Neural progenitor cell (in vitro differentiated cells): ENCODE data around the gene FFAR2. TPM values are rescaled to one million over a fixed set of nuclear protein-coding genes. Genes with fewer than 3 reads are reported as not detected.
"Not testable (repeated sequence)": the region's sequence is repeated elsewhere in the genome, so short reads cannot be mapped to it uniquely, and the experiment has no call there.

Source experiments
- DNase-seq: peaks from one replicate; pipeline ENCODE4 v3.0.0-alpha.2; 2016; ENCODE audit warnings: low spot score
- H2AFZ ChIP-seq: fragments of 200-600 bp; sonication (generic); replicated peaks from 2 replicates; pipeline ENCODE4 v1.6.1; 2016; ENCODE audit warnings: antibody characterized with exemption
- H3F3A ChIP-seq: fragments of 200-600 bp; sonication (generic); 2 replicates; pipeline ENCODE4 v1.6.1; 2016; ENCODE audit warnings: antibody characterized with exemption, low read depth
- H3K27ac ChIP-seq: fragments of 200-600 bp; sonication (generic); 2 replicates; pipeline ENCODE4 v1.5.1; 2016; ENCODE audit warnings: mild to moderate bottlenecking
- H3K27me3 ChIP-seq: fragments of 200-600 bp; sonication (generic); 2 replicates; pipeline ENCODE4 v1.6.1; 2016; ENCODE audit warnings: mild to moderate bottlenecking, moderate library complexity
- H3K36me3 ChIP-seq: fragments of 200-600 bp; sonication (generic); 2 replicates; pipeline ENCODE4 v1.5.1; 2016
- H3K4me1 ChIP-seq: fragments of 200-600 bp; sonication (generic); 2 replicates; pipeline ENCODE4 v1.6.1; 2016; ENCODE audit warnings: mixed run types
- H3K4me2 ChIP-seq: fragments of 200-600 bp; sonication (generic); 2 replicates; pipeline ENCODE4 v1.6.1; 2016
- H3K4me3 ChIP-seq: fragments of 200-600 bp; sonication (generic); 2 replicates; pipeline ENCODE4 v1.5.1; 2016
- H3K79me2 ChIP-seq: fragments of 200-600 bp; sonication (generic); 2 replicates; pipeline ENCODE4 v1.6.1; 2016; ENCODE audit warnings: low read depth
- H3K9ac ChIP-seq: fragments of 200-600 bp; sonication (generic); 2 replicates; pipeline ENCODE4 v1.6.1; 2016
- H3K9me3 ChIP-seq: fragments of 200-600 bp; sonication (generic); 2 replicates; pipeline ENCODE4 v1.5.1; 2016; ENCODE audit warnings: low read depth
- H4K20me1 ChIP-seq: fragments of 200-600 bp; sonication (generic); 2 replicates; pipeline ENCODE4 v1.6.1; 2016; ENCODE audit warnings: low read depth
- H3K27ac Mint-ChIP-seq: 3 replicates; pipeline ENCODE4 v1.8.0; 2021; ENCODE audit warnings: mixed read lengths
- H3K27me3 Mint-ChIP-seq: 2 replicates; pipeline ENCODE4 v1.8.0; 2022; ENCODE audit warnings: low read depth, mild to moderate bottlenecking, inconsistent platforms, moderate library complexity, mixed read lengths; ENCODE audit not compliant: insufficient read depth
- H3K36me3 Mint-ChIP-seq: 3 replicates; pipeline ENCODE4 v1.8.0; 2021; ENCODE audit warnings: mixed read lengths
- H3K4me1 Mint-ChIP-seq: 3 replicates; pipeline ENCODE4 v1.8.0; 2021; ENCODE audit warnings: mixed read lengths
- H3K4me3 Mint-ChIP-seq: 3 replicates; pipeline ENCODE4 v1.8.0; 2021; ENCODE audit warnings: mild to moderate bottlenecking, moderate library complexity, mixed read lengths
- H3K9me3 Mint-ChIP-seq: 3 replicates; pipeline ENCODE4 v1.8.0; 2020; ENCODE audit warnings: mixed read lengths
- CTCF ChIP-seq: fragments of 200-600 bp; sonication (generic); IDR thresholded peaks from 2 replicates; pipeline ENCODE4 v1.5.1; 2017; ENCODE audit warnings: antibody characterized with exemption, mild to moderate bottlenecking
- EZH2 ChIP-seq: fragments of 200-600 bp; sonication (generic); IDR thresholded peaks from 2 replicates; pipeline ENCODE4 v1.6.1; 2017; ENCODE audit warnings: antibody characterized with exemption, mild to moderate bottlenecking, moderate library complexity
- EZH2phosphoT487 ChIP-seq: fragments of 200-600 bp; sonication (generic); IDR thresholded peaks from 2 replicates; pipeline ENCODE4 v1.6.1; 2017; ENCODE audit warnings: antibody characterized with exemption
- total RNA-seq: library from RNA; depleted of rRNA; stranded (reverse); fragments of >200 nt; gene quantifications from 2 replicates; pipeline ENCODE4 v1.2.3, GENCODE V29; 2015; ENCODE audit warnings: low replicate concordance

The FFAR2 gene
- total RNA-seq, 1 donor from 2014 or later, result not detected

- Histone ChIP-seq H3K36me3 (no peaks in the 10 kb centered on the region), H3K9ac (no peak overlapping the region), H3K4me1 (peaks cover 3% of the 10 kb centered on the region), H3K4me3 (no peak overlapping the region), H3K4me2 (no peak overlapping the region), H3F3A (no peaks in the 10 kb centered on the region), H3K9me3 (no peaks in the 10 kb centered on the region), H3K27me3 (no peaks in the 10 kb centered on the region), H3K27ac (no peak overlapping the region), H3K79me2 (no peaks in the 10 kb centered on the region), H4K20me1 (no peaks in the 10 kb centered on the region), H2AFZ (no peak overlapping the region)
- TF ChIP-seq EZH2phosphoT487 (no peak), CTCF (no peak), EZH2 (no peak)
- Mint-ChIP-seq H3K4me1 (peaks cover 7% of the 10 kb centered on the region), H3K4me3 (peak overlapping the region; percentile 6), H3K9me3 (no peaks in the 10 kb centered on the region), H3K27ac (peak overlapping the region; percentile 3), H3K36me3 (no peaks in the 10 kb centered on the region), H3K27me3 (peaks cover 6% of the 10 kb centered on the region)
- no peak for DNase-seq
These were observed 12.6 kb downstream of the FFAR2 start for GRCh38 chr19:35460608-35461007.

DNA sequence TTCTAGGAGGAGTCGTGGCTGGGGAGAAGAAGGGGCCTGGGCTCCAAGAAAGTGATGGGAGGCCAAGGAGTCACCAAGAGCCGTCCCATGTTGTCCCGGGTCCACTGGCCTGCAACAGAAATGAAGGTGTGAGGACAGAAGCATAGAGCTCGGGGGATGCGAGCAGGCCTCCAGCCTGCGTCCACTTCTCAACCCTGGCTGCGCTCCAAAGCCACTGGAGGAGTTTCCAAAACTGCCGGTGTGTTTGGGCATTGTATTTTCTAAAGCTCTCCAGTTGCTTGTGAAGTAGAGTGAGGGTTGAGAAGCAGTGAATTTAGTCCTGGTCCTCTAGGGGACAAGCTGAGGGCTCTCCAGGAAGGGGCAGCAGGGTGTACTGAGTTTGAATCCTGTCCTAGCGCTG lies 13.0 kb downstream of the FFAR2 start:
- Histone ChIP-seq H3K4me2 (no peak overlapping the region), H2AFZ (no peak overlapping the region), H4K20me1 (no peaks in the 10 kb centered on the region), H3K9ac (no peak overlapping the region), H3K9me3 (no peaks in the 10 kb centered on the region), H3K79me2 (no peaks in the 10 kb centered on the region), H3K4me3 (no peak overlapping the region), H3K27me3 (no peaks in the 10 kb centered on the region), H3F3A (no peaks in the 10 kb centered on the region), H3K4me1 (peaks cover 3% of the 10 kb centered on the region), H3K27ac (no peak overlapping the region), H3K36me3 (no peaks in the 10 kb centered on the region)
- no peak for TF ChIP-seq CTCF
- TF ChIP-seq EZH2phosphoT487, result no peak
- TF ChIP-seq EZH2, result no peak
- Mint-ChIP-seq H3K4me3 (no peak overlapping the region), H3K36me3 (no peaks in the 10 kb centered on the region), H3K9me3 (no peaks in the 10 kb centered on the region), H3K27me3 (peaks cover 6% of the 10 kb centered on the region), H3K4me1 (peaks cover 7% of the 10 kb centered on the region), H3K27ac (peak overlapping the region; percentile 3)
- no peak for DNase-seq

GRCh38 chr19:35461788-35462187 lies 13.7 kb downstream of the FFAR2 start:
- H3K36me3 Mint-ChIP-seq, H3K9me3 Mint-ChIP-seq, H3K27me3 Mint-ChIP-seq, H3F3A ChIP-seq, H3K4me1 Mint-ChIP-seq, H3K27me3 ChIP-seq, H3K27ac Mint-ChIP-seq, H3K9ac ChIP-seq, H3K79me2 ChIP-seq, H3K36me3 ChIP-seq, H3K4me3 ChIP-seq, H3K4me1 ChIP-seq, H2AFZ ChIP-seq, H3K4me2 ChIP-seq, H3K27ac ChIP-seq, H3K4me3 Mint-ChIP-seq, H3K9me3 ChIP-seq, DNase-seq, H4K20me1 ChIP-seq: not testable (repeated sequence)

GRCh38 chr19:35462476-35462953 lies 14.5 kb downstream of the FFAR2 start:
- DNase-seq, result no peak
- no peak overlapping the region for H3K4me2 ChIP-seq
- H3K4me3 Mint-ChIP-seq, result no peak overlapping the region
- H3K36me3 ChIP-seq, result no peaks in the 10 kb centered on the region
- H3K27ac ChIP-seq, result no peak overlapping the region
- no peak overlapping the region for H3K4me3 ChIP-seq
- no peaks in the 10 kb centered on the region for H3K9me3 ChIP-seq
- no peaks in the 10 kb centered on the region for H3K36me3 Mint-ChIP-seq
- H4K20me1 ChIP-seq, result no peaks in the 10 kb centered on the region
- peaks cover 3% of the 10 kb centered on the region for H3K4me1 ChIP-seq
- no peaks in the 10 kb centered on the region for H3K79me2 ChIP-seq
- H3K4me1 Mint-ChIP-seq, result peaks cover 7% of the 10 kb centered on the region
- peaks cover 6% of the 10 kb centered on the region for H3K27me3 Mint-ChIP-seq
- H3K27me3 ChIP-seq, result no peaks in the 10 kb centered on the region
- TF ChIP-seq EZH2 (no peak), EZH2phosphoT487 (no peak), CTCF (no peak)
- no peaks in the 10 kb centered on the region for H3K9me3 Mint-ChIP-seq
- no peaks in the 10 kb centered on the region for H3F3A ChIP-seq
- H3K9ac ChIP-seq, result no peak overlapping the region
- no peak overlapping the region for H3K27ac Mint-ChIP-seq
- no peak overlapping the region for H2AFZ ChIP-seq

DNA sequence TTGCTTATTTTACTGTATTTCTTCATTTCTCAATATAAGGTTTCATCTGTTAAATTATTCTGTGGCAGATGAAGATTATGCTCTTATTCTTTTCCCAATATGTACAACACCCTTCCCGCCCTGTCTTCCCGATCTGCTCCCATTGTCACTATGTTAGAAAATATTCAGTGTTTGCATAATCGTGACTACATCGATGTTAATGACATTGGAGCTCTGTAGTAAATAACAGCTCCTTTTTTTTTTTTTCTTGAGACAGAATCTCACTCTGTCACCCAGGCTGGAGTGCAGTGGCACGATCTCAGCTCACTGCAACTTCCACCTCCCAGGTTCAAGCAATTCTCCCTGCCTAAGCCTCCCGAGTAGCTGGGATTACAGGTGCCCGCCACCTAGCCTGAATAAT lies 14.9 kb downstream of the FFAR2 start:
- H3K9me3 Mint-ChIP-seq, H3K9ac ChIP-seq, H3K4me3 ChIP-seq, H3K27ac ChIP-seq, H2AFZ ChIP-seq, H4K20me1 ChIP-seq, H3K79me2 ChIP-seq, H3K4me3 Mint-ChIP-seq, H3K36me3 Mint-ChIP-seq, H3K27ac Mint-ChIP-seq, H3K9me3 ChIP-seq, H3K36me3 ChIP-seq, H3K4me1 Mint-ChIP-seq, H3K4me1 ChIP-seq, H3K27me3 ChIP-seq, DNase-seq, H3F3A ChIP-seq, H3K27me3 Mint-ChIP-seq, H3K4me2 ChIP-seq: not testable (repeated sequence)
